ENCODE measurements around the gene SPRED2. TPM values are rescaled to one million over a fixed set of nuclear protein-coding genes. Genes with fewer than 3 reads are reported as not detected.

The SPRED2 gene
- total and polyA plus RNA-seq, 4 donors: 6.7 to 7.5 (median 7.1) TPM

GRCh38 chr2:65478498-65479135, 46.2 kb upstream of the SPRED2 start:
- WGBS: 91% methylated on average over 7 of the region's 7 CpGs

GRCh38 chr2:65477590-65477989, 45.2 kb upstream of the SPRED2 start:
- 70% methylated on average over 4 of the region's 4 CpGs for WGBS
- TF ChIP-seq RAD21 (IDR thresholded peaks at IDR 0.05) (no peak), CTCF (IDR thresholded peaks at IDR 0.05; ENCODE audit: low read depth, low read length, missing input control) (no peak), REST (IDR thresholded peaks at IDR 0.05) (no peak), GABPA (IDR thresholded peaks at IDR 0.05 in 1 of 2, conservative IDR thresholded peaks at IDR 0.05 in 1 of 2) (no peak), RXRA (IDR thresholded peaks at IDR 0.05) (no peak), FOXA2 (IDR thresholded peaks at IDR 0.05) (no peak), SP1 (IDR thresholded peaks at IDR 0.05) (no peak), TAF1 (conservative IDR thresholded peaks at IDR 0.05) (no peak)

More at GRCh38 chr2:65478498-65479135, 46.2 kb upstream of the SPRED2 start:
- DNase-seq (ENCODE audit: low spot score): no peak
- no peak overlapping the region for H3K9ac ChIP-seq (ENCODE audit: low read depth in 1 of 2, low read length in 2 of 2)
- H3K27ac ChIP-seq (ENCODE audit: low read depth in 1 of 2, low read length in 2 of 2): no peak overlapping the region
- H3K36me3 ChIP-seq (ENCODE audit: control insufficient read depth in 4 of 4, insufficient read depth in 3 of 4, low read depth in 1 of 4, low read length in 3 of 4): no peaks in the 10 kb centered on the region
- H3K27me3 ChIP-seq (ENCODE audit: control insufficient read depth in 4 of 4, insufficient read depth in 4 of 4, low read length in 3 of 4): peaks cover 0 to 2% (median 0%) of the 10 kb centered on the region in 4 donors
- no peaks in the 10 kb centered on the region for H3K4me1 ChIP-seq (ENCODE audit: control insufficient read depth in 4 of 4, insufficient read depth in 4 of 4, low read length in 3 of 4)
- peaks cover 3 to 10% (median 7%) of the 10 kb centered on the region in 4 donors for H3K9me3 ChIP-seq (ENCODE audit: control insufficient read depth in 4 of 4, low read length in 3 of 4)
- no peak overlapping the region for H3K4me3 ChIP-seq (ENCODE audit: low read depth in 1 of 3, low read length in 3 of 3)
- TF ChIP-seq JUND (IDR thresholded peaks at IDR 0.05) (no peak), EGR1 (IDR thresholded peaks at IDR 0.05; ENCODE audit: low read depth in 2 of 2) (no peak), REST (IDR thresholded peaks at IDR 0.05) (no peak), FOXA2 (IDR thresholded peaks at IDR 0.05) (no peak), RAD21 (IDR thresholded peaks at IDR 0.05) (no peak), NR2F2 (IDR thresholded peaks at IDR 0.05) (no peak), MAX (IDR thresholded peaks at IDR 0.05) (no peak), SP1 (IDR thresholded peaks at IDR 0.05) (no peak), YY1 (IDR thresholded peaks at IDR 0.05) (no peak)

More at GRCh38 chr2:65477590-65477989, 45.2 kb upstream of the SPRED2 start:
- Histone ChIP-seq H3K9ac (ENCODE audit: low read depth in 1 of 2, low read length in 2 of 2) (no peak overlapping the region), H3K27me3 (ENCODE audit: control insufficient read depth in 4 of 4, insufficient read depth in 4 of 4, low read length in 3 of 4) (peaks cover 0 to 2% (median 0%) of the 10 kb centered on the region in 4 donors), H3K36me3 (ENCODE audit: control insufficient read depth in 4 of 4, insufficient read depth in 3 of 4, low read depth in 1 of 4, low read length in 3 of 4) (no peaks in the 10 kb centered on the region), H3K4me3 (ENCODE audit: low read depth in 1 of 3, low read length in 3 of 3) (no peak overlapping the region), H3K27ac (ENCODE audit: low read depth in 1 of 2, low read length in 2 of 2) (no peak overlapping the region), H3K9me3 (ENCODE audit: control insufficient read depth in 4 of 4, low read length in 3 of 4) (peaks cover 3 to 10% (median 7%) of the 10 kb centered on the region in 4 donors), H3K4me1 (ENCODE audit: control insufficient read depth in 4 of 4, insufficient read depth in 4 of 4, low read length in 3 of 4) (no peaks in the 10 kb centered on the region)
- no peak for DNase-seq (ENCODE audit: low spot score)
